Astrocyte (in vitro differentiated cells and primary cell): ENCODE data around the gene CDC42EP4.

Source experiments
- CTCF ChIP-seq: IDR thresholded peaks from 2 replicates; pipeline ENCODE4 v1.5.1; 2011; ENCODE audit warnings: low read depth, mild to moderate bottlenecking, inconsistent platforms, low read length, moderate library complexity; ENCODE audit not compliant: insufficient read depth
- EZH2 ChIP-seq: IDR thresholded peaks from 2 replicates; pipeline ENCODE4 v1.6.1; 2012; ENCODE audit warnings: mild to moderate bottlenecking, low read length, inconsistent platforms; ENCODE audit not compliant: insufficient read depth

GRCh38 chr17:73305845-73306836 lies 5.7 kb downstream of the CDC42EP4 start:
- TF ChIP-seq CTCF (no peak), EZH2 (no peak)
